GM21360 (cell line): ENCODE results near the gene BEST2.
A peak's percentile ranks its signal among the peaks of the same experiment; 100 is the strongest.
"Not testable (repeated sequence)": the region's sequence is repeated elsewhere in the genome, so short reads cannot be mapped to it uniquely, and the experiment has no call there.

Experiments
- ATAC-seq: cut with Tn5 transposase; IDR thresholded peaks from one replicate; pipeline ENCODE4 v1.9.1; 2021; ENCODE audit warnings: mild to moderate bottlenecking, moderate library complexity; ENCODE audit not compliant: unreplicated experiment

BEST2 gene

GRCh38 chr19:12751635-12752034, at the start of gene BEST2:
BEST2 (plus strand) TSS chr19:12751791; CDS start chr19:12752593, 802 bp downstream.
- no peak for ATAC-seq

- ATAC-seq = no peak
Measured at GRCh38 chr19:12703046-12703445, 48.5 kb upstream of the BEST2 start.

GRCh38 chr19:12705169-12705568, 46.4 kb upstream of the BEST2 start:
- no peak for ATAC-seq

GRCh38 chr19:12705654-12706331, 45.8 kb upstream of the BEST2 start:
- no peak for ATAC-seq

GRCh38 chr19:12706332-12706718, 45.3 kb upstream of the BEST2 start:
- no peak for ATAC-seq

GRCh38 chr19:12708641-12709040, 43.0 kb upstream of the BEST2 start:
- no peak for ATAC-seq

GRCh38 chr19:12711187-12711586, 40.4 kb upstream of the BEST2 start:
- ATAC-seq = no peak

GRCh38 chr19:12712077-12712476, 39.5 kb upstream of the BEST2 start:
- ATAC-seq = not testable (repeated sequence)

GRCh38 chr19:12713304-12713703, 38.3 kb upstream of the BEST2 start:
- ATAC-seq = not testable (repeated sequence)

GRCh38 chr19:12715102-12715501, 36.5 kb upstream of the BEST2 start:
- no peak for ATAC-seq

GRCh38 chr19:12715929-12716328, 35.7 kb upstream of the BEST2 start:
- no peak for ATAC-seq

GRCh38 chr19:12720296-12720695, 31.3 kb upstream of the BEST2 start:
- ATAC-seq = no peak

GRCh38 chr19:12720851-12721655, 30.5 kb upstream of the BEST2 start:
- no peak for ATAC-seq

GRCh38 chr19:12721656-12722565, 29.7 kb upstream of the BEST2 start:
- peak; percentile 19 for ATAC-seq

GRCh38 chr19:12722566-12723380, 28.8 kb upstream of the BEST2 start:
- peak; percentile 77 for ATAC-seq

- ATAC-seq = no peak
Measured at GRCh38 chr19:12723381-12723640, 28.3 kb upstream of the BEST2 start.

GRCh38 chr19:12723641-12724426, 27.8 kb upstream of the BEST2 start, which contains the start of gene TNPO2:
TNPO2 (minus strand) TSS chr19:12723932; CDS start chr19:12720977, 2,955 bp downstream.
- ATAC-seq = no peak

- not testable (repeated sequence) for ATAC-seq
Measured at GRCh38 chr19:12725612-12726011, 26.0 kb upstream of the BEST2 start.

- ATAC-seq = no peak
Measured at GRCh38 chr19:12726988-12727316, 24.6 kb upstream of the BEST2 start.
